ENCODE measurements around the gene GALNT13. TPM values are rescaled to one million over a fixed set of nuclear protein-coding genes. Genes with fewer than 3 reads are reported as not detected.

The GALNT13 gene
- polyA plus RNA-seq, 2 of the 4 experiments (the other 2 are of a cell fraction) = 12.1 to 15.6 TPM

DNA sequence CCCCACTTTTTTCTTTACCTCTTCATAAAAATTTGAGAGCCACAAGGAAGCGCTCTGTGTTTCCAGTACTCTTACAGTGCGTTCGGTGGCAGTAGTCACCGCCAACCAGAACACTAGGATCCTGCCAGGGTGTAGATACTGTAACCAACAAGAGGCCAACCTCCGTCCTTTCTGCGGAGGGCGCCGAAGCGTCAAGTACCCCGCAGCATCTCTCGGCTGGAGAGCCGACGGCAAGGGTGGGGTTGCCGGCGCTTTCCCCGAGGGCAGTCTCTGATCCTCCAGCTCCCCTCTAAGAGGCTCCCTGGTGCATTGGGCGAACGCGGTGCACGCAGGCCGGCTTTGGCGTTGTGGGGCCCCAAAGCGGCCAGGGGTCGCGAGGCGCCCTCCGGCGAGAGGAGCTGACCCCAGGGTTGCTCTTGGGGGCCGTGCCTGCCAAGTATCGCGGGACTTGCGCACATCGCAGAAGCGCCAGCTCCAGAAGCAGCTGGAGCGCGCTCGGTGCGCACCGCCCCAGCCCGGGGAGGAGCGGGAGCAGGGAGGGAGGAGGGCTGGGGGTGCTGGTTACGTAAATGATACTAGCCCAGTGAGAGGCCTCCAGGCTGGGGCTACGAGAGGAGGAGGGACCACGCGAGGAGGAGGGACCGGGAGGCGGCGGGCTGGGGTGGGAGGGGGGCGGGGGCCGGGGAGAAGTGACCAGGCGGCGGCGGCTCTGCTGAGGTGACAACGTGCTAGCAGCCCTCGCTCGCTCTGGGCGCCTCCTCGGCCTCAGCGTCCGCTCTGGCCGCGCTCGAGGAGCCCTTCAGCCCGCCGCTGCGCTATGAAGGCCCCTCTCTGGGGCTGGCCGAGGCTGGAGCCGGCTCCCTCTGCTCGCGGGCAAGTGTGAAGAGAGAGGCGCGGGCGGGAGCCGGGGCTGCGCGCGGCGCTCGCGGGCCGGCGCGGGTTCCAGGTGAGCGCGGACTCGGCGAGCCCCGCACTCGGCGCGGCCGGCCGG is at the start of gene GALNT13 (continued):
- no peak for TF ChIP-seq NR3C1 (IDR thresholded peaks at IDR 0.05)
- peak; percentile 59; the same call in 1 of the 2 replicates for TF ChIP-seq GATA3 (IDR thresholded peaks at IDR 0.05; ENCODE audit: borderline replicate concordance)
- TF ChIP-seq BHLHE40 (IDR thresholded peaks at IDR 0.05; ENCODE audit: low read depth, low read length) = no peak
- no peak for TF ChIP-seq FOSL2 (IDR thresholded peaks at IDR 0.05)
- no peak for TF ChIP-seq FOSL2 (CRISPR knock-in tag; IDR thresholded peaks at IDR 0.05)
- TF ChIP-seq SMC3 (IDR thresholded peaks at IDR 0.05) = 0 out of 3 replicates have a peak, but pooled peaks have one; percentile 6
- no peak for TF ChIP-seq ZC3H11A (IDR thresholded peaks at IDR 0.05)
- TF ChIP-seq, protein P1, sequence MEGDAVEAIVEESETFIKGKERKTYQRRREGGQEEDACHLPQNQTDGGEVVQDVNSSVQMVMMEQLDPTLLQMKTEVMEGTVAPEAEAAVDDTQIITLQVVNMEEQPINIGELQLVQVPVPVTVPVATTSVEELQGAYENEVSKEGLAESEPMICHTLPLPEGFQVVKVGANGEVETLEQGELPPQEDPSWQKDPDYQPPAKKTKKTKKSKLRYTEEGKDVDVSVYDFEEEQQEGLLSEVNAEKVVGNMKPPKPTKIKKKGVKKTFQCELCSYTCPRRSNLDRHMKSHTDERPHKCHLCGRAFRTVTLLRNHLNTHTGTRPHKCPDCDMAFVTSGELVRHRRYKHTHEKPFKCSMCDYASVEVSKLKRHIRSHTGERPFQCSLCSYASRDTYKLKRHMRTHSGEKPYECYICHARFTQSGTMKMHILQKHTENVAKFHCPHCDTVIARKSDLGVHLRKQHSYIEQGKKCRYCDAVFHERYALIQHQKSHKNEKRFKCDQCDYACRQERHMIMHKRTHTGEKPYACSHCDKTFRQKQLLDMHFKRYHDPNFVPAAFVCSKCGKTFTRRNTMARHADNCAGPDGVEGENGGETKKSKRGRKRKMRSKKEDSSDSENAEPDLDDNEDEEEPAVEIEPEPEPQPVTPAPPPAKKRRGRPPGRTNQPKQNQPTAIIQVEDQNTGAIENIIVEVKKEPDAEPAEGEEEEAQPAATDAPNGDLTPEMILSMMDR (IDR thresholded peaks at IDR 0.05) = peak; percentile 27
- no peak for TF ChIP-seq TP53 (CRISPR knock-in tag; IDR thresholded peaks at IDR 0.05)
- TF ChIP-seq HOXB5 (CRISPR knock-in tag; IDR thresholded peaks at IDR 0.05) = no peak
- peak; percentile 78; the same call in 1 of the 2 replicates for TF ChIP-seq MAZ (IDR thresholded peaks at IDR 0.05; ENCODE audit: borderline replicate concordance, low read depth, low read length)
- peak; percentile 33 to 40; a peak in 4 of 5 replicates for TF ChIP-seq RAD21 (conservative IDR thresholded peaks at IDR 0.05 in 1 of 2, IDR thresholded peaks at IDR 0.05 in 1 of 2)
- TF ChIP-seq ESRRA (IDR thresholded peaks at IDR 0.05; ENCODE audit: borderline replicate concordance, low read length) = no peak

DNA sequence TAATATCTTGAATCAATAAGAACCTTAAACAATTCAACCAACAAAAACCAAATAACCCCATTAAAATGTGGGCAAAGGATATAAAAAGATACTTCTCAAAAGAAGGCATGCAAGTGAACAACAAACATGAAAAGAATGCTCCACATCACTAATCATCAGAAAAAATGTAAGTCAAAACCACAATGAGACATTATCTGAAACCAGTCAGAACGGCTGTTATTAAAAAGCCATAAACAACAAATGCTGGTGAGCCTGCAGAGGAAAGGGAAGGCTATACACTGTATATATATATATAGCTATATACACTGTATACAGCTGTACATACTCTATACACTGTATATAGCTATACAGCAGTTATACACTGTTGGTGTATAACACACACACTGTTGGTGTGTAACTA is 47.8 kb upstream of the GALNT13 start:
- ChIA-PET CTCF (no interaction called here), POLR2A (no interaction called here)
- Histone ChIP-seq H3K27ac (no peak overlapping the region), H3K4me3 (no peak overlapping the region), H3K4me2 (no peak overlapping the region), H3K4me1 (no peaks in the 10 kb centered on the region), H3K9me3 (no peaks in the 10 kb centered on the region)
- DNase-seq (ENCODE audit: low read depth in 1 of 2, low spot score in 1 of 2) (no peak), FAIRE-seq (no peak), ATAC-seq (no peak)
- 0% methylated on average over 1 of the region's 1 CpG for WGBS (ENCODE audit: missing lambda C conversion rate)
- no peak for TF ChIP-seq KDM1A (IDR thresholded peaks at IDR 0.05; ENCODE audit: low read depth)
- no peak for TF ChIP-seq JUNB (IDR thresholded peaks at IDR 0.05)
- TF ChIP-seq ZC3H11A (IDR thresholded peaks at IDR 0.05) = no peak
- no peak for TF ChIP-seq TP53 (CRISPR knock-in tag; IDR thresholded peaks at IDR 0.05)
- TF ChIP-seq TFCP2L1 (CRISPR knock-in tag; IDR thresholded peaks at IDR 0.05) = no peak
- TF ChIP-seq EHMT2 (IDR thresholded peaks at IDR 0.05; ENCODE audit: low read depth) = no peak
- no peak for TF ChIP-seq HEYL (CRISPR knock-in tag; IDR thresholded peaks at IDR 0.05)
- TF ChIP-seq ESRRA (IDR thresholded peaks at IDR 0.05; ENCODE audit: borderline replicate concordance, low read length) = no peak
- TF ChIP-seq SREBF2 (IDR thresholded peaks at IDR 0.05) = no peak
- TF ChIP-seq CEBPB (IDR thresholded peaks at IDR 0.05) = no peak
- TF ChIP-seq EP300 (IDR thresholded peaks at IDR 0.05) = no peak
- TF ChIP-seq JUN (IDR thresholded peaks at IDR 0.05) = no peak
- TF ChIP-seq FOXS1 (CRISPR knock-in tag; IDR thresholded peaks at IDR 0.05) = no peak
- TF ChIP-seq GATA3 (IDR thresholded peaks at IDR 0.05; ENCODE audit: borderline replicate concordance) = no peak
- no peak for TF ChIP-seq RARB (CRISPR knock-in tag; IDR thresholded peaks at IDR 0.05)
- TF ChIP-seq MAZ (IDR thresholded peaks at IDR 0.05; ENCODE audit: borderline replicate concordance, low read depth, low read length) = no peak
- TF ChIP-seq NR3C1 (IDR thresholded peaks at IDR 0.05) = no peak
- no peak for TF ChIP-seq FOSL2 (IDR thresholded peaks at IDR 0.05)
- no peak for TF ChIP-seq FOSL2 (CRISPR knock-in tag; IDR thresholded peaks at IDR 0.05)
- TF ChIP-seq, protein P2, sequence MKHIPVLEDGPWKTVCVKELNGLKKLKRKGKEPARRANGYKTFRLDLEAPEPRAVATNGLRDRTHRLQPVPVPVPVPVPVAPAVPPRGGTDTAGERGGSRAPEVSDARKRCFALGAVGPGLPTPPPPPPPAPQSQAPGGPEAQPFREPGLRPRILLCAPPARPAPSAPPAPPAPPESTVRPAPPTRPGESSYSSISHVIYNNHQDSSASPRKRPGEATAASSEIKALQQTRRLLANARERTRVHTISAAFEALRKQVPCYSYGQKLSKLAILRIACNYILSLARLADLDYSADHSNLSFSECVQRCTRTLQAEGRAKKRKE (CRISPR knock-in tag; IDR thresholded peaks at IDR 0.05; ENCODE audit: low read depth) = no peak
- no peak for TF ChIP-seq CHD4 (IDR thresholded peaks at IDR 0.05; ENCODE audit: borderline replicate concordance)
